GM12892 (cell line): ENCODE data around the gene PRKN.

ENCODE experiments used
- POLR2A ChIP-seq: IDR thresholded peaks from 2 replicates; pipeline ENCODE4 v1.6.1; 2011; ENCODE audit warnings: low read depth, low read length, control low read depth
- TAF1 ChIP-seq: IDR thresholded peaks from 2 replicates; pipeline ENCODE4 v1.6.1; 2011; ENCODE audit warnings: low read depth, mild to moderate bottlenecking, control low read depth, low read length, borderline replicate concordance

DNA sequence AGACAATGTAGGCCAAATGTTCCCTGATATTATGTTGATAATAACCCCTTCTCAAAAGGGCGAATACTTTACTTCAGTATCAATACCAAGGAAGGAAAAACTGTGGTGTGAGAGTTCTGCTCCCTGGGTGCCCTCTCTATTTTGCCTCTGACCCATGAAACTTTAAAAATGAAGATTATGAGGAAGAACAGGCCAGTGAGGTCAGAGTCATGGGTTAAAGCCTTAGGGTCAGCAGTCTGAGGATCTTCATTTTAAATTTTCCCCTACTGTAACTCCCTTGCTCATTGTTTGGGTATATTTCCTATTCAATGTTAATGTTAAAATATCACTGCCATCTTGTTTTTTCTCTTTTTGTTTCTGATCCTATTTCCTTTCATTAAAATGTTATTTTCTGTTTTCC is 47.9 kb downstream of the PRKN start:
- TF ChIP-seq TAF1, result no peak
- no peak for TF ChIP-seq POLR2A
